NCI-H146 (cell line): ENCODE data around the gene PSMB7.

Experiments
- DNase-seq: peaks from one replicate; lab custom pipeline; 2025; lab: John Stamatoyannopoulos, UW

Gene PSMB7

DNA sequence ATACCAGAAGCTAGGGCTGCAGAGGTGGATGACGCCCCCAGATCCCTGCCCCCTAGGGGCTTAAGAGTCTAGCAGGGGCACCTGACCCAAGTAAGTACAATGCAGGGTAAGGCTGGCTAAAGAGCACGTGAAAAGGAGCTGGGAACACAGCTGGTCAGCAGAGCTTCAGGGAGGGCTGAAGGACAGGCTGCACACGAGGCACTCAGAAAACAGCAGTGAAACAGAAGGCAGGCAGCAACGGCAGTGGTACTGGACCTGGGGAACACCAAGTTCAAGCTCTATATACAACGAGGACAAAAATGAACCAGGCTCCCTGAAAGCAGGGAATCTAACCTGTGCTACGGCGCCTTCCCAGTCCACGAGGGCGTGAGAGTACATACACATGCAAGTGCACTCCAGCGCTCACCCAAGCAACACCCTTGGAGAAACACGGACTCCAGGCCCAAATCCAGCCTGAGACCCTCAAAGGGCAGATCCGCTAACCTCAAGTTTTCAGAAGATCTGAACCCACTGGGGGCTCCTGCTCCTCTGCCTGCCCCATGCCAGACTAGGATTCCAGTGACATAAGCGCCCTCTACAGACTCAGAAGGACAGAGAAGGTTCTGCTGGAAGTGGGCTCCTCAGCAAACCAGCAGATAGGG lies 57.4 kb downstream of the PSMB7 start:
- no peak for DNase-seq

DNA sequence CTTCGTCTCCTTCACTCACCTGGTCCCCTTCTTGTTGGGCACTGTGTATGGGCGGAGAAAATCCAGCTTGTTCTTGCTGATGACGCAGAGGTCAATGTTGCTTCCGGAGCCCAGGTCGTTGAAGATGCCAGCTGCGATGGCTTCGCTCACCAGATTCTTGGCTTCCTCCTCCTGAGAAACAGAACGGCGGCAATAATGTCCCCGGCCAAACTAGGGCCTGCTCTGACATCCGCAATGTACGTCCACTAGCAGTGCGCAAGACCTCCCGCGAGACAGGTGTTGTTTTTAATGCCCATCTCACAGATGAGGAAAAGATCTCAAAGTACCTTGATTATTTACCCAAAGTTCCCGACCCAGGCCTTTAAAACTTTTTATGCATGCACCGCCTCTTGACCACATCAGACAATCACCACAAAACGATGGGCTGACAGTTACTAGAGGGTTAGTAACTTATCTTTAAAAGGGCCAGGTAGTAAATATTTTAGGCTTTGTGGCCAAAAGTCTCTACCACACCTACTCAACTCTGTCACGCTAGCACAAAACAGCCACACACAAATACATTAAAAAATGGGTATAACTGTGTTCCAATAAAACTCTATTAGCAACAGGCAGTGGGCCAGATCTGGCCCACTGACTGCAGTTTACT lies 58.4 kb downstream of the PSMB7 start:
- no peak for DNase-seq

- DNase-seq = no peak
Observed at GRCh38 chr9:124355941-124356744, 59.1 kb downstream of the PSMB7 start.

GRCh38 chr9:124355039-124355940 lies 60.0 kb downstream of the PSMB7 start:
- DNase-seq = no peak

- DNase-seq = no peak
Observed at GRCh38 chr9:124354346-124355038, 60.8 kb downstream of the PSMB7 start.

DNA sequence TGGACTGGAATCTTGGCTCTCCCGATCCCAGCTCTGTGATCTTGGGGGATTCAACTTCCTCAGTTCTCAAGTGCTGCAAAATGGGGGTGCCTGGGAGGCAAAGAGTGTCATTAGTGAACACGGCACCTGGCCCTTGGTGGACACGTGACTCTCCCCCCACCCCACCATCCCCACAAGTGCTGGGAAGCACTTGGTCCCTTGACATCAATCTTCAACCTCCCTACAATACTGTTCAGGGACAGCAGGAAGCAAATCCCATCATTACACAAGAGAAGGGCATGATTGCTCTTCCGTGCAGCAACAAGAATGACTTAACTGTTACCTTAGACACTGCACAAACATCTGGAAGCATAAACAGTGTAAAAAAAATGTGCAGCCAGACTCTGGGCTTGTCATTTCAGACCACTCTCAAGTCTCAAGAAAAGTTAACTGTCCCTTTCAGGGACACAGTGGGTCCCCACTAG lies 61.4 kb downstream of the PSMB7 start:
- no peak for DNase-seq

DNA sequence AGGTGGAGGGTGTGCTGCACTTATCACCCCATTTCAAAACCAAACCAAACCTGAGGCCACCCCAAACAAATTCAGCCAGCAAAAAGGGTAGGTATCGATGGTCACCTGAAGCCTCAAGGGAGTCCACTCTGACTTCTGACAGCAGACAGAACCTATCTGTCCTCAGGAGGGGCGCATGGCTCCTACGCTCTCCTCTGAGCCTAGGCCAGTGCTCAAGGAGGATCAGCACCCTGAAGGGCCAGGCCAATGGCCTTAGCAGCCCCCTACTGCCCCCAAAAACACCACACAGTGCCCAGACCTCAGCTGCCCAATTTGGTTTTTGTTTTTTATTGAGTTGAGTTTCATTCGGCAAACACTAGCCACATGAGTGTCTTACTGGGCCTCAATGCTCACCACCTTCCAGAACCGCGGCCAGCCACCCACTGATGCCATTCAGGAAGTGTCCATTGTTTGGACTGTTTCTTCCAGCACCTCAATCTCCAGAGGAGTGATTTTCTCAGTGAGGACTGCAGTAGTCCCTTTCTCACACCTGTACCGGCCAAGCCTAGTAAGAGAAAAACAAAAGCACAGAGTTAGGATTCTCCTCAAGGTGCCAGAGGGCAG lies 62.0 kb downstream of the PSMB7 start:
- DNase-seq = no peak

DNA sequence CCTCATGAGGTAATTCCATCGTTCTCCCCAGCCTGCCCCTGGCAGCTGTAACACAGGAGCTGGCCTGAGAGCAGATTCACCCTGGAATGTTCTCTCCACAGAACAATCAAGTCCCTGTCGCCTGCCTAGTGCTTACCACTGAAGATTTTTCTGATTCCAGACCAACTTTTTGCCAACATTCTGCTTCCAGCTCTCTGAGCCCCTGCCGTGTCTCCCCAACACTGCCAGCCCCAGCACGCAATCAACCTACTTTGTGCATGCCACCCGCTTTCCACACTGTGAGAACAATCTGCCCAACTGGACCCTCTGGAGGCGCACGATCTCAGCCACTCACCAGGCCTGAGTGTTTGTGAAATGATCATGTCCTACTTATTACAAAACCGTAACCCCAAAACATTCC lies 62.6 kb downstream of the PSMB7 start:
- no peak for DNase-seq

- no peak for DNase-seq
Observed at GRCh38 chr9:124351672-124352468, 63.4 kb downstream of the PSMB7 start.

DNA sequence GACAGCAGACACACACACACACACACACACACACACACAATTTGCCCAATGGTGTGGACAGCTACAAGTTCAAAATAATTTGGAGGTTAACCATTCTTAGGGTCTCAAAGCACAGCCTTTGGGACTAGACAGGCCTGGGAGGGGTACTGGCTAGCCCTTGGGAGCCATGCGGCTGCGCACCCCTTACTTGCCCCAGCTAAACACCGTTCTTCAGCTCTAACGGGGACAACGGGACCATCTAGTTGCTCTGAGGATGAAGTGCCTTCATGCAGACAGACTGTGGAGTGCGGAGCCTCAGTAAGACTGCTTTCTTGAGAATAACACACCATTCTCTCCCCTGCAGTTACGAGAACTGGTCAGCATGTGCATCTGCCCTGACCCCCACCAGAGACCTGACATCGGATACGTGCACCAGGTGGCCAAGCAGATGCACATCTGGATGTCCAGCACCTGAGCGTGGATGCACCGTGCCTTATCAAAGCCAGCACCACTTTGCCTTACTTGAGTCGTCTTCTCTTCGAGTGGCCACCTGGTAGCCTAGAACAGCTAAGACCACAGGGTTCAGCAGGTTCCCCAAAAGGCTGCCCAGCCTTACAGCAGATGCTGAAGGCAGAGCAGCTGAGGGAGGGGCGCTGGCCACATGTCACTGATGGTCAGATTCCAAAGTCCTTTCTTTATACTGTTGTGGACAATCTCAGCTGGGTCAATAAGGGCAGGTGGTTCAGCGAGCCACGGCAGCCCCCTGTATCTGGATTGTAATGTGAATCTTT lies 64.6 kb downstream of the PSMB7 start:
- DNase-seq = peak; percentile 16

GRCh38 chr9:124349675-124350493 lies 65.4 kb downstream of the PSMB7 start:
- DNase-seq = no peak

DNA sequence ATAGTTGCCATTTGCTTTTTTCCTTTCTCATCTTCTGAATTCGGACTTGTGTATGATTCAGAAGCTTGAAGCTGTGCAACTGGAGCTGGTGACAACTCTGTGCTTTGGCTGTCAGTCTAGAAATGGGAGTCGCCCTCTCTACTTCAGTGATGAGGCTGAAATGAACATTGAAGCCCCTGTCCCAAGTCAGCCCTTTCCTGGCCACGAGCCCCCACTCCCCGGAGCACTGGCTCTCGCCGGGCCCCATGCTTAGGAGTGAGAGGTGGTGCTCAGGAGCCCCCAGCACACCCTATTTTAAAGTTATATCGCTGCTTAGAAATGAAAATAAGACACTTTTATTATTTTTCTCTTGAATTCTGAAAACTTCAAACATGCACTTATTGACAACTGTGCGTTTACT lies 66.0 kb downstream of the PSMB7 start:
- DNase-seq = no peak

- DNase-seq = no peak
Observed at GRCh38 chr9:124348831-124349230, 66.4 kb downstream of the PSMB7 start.

DNA sequence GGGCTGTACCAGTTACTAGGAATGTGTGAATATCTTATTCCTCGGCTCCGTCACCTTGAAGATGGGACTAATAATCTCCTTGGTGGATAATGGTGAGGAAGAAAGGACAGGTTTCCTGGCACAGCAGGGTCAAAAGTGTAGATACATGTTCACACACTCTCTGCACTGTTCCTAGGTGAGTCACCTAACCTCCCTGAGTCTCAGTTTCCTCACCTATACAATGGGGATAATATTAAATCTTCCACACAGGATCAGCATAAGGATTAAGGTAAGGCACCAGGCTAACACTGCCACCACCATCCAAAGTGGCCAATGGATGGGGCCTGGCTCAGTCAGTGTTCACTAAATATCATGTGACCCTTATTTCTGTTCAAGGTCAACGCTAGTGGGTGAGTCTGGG lies 66.9 kb downstream of the PSMB7 start:
- DNase-seq = no peak

GRCh38 chr9:124347968-124348358 lies 67.3 kb downstream of the PSMB7 start:
- no peak for DNase-seq

GRCh38 chr9:124347206-124347967 lies 67.9 kb downstream of the PSMB7 start:
- no peak for DNase-seq

- DNase-seq = no peak
Observed at GRCh38 chr9:124346347-124347163, 68.7 kb downstream of the PSMB7 start.
